ENCODE measurements around the gene PUM1. TPM values are rescaled to one million over a fixed set of nuclear protein-coding genes. Genes with fewer than 3 reads are reported as not detected.

PUM1 gene
- total and polyA plus RNA-seq, 2 of the 8 experiments (the other 6 are each of a cell fraction or from before 2014, with no cell fraction given), result 122 to 177 TPM

DNA sequence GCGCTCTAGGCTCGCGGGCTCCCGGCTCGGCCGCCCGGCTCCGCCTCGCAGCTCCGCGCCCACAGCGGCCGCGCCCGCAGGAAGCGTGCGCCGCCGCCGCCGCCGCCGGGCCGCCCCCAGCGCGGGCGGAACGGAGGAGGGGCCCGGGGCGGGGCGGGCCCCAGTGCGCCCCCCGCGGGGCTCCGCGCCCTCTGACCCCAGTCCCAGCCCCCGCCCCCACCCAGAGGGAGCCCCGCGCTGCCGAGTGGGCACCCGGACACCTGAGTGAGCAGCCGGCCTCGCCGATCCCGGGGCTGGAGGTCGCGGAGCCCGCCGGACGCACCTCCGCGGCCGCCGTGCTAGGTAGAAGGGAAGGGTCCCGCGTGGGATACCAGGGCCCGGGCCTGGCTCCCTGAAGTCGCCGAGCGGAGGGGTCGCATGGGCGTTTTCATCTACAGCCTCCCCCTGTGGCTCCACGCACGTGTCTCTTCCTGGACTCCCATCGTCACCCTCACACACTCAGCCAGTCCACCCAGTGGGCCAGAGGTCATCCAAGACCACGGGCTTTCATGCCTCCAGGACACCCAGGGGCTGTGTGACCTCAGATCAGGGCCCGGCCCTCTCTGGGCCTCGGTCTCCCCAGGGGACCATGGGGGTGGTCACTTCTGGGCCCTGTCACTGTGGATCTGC, 156.7 kb downstream of the PUM1 start, which contains the start of gene SDC3:
Gene SDC3 (minus strand): TSS at position 63 of the 669 bp plus-strand sequence. CDS start 172 bp downstream, outside the sequence.
- H3K79me1 ChIP-seq (ENCODE audit: low read depth, low read length), result peaks cover 4% of the 10 kb centered on the region
- peak within 1 kb of the TSS; percentile 50 to 76 (median 62) for H3K4me3 ChIP-seq (ENCODE audit: extremely low read depth in 1 of 4, insufficient read depth in 2 of 4, low read depth in 3 of 4, low read length in 4 of 4)
- peak within 1 kb of the TSS; percentile 68 for H4K8ac ChIP-seq (ENCODE audit: extremely low read depth, insufficient read depth, low read length)
- H2AFZ ChIP-seq (ENCODE audit: low read length), result no peak within 1 kb of the TSS
- no peak within 1 kb of the TSS for H3K4ac ChIP-seq (replicated peaks; ENCODE audit: insufficient read length, low read depth, low read length)
- H4K91ac ChIP-seq (replicated peaks; ENCODE audit: insufficient read length, low read length), result peak within 1 kb of the TSS; percentile 94
- peaks cover 0 to 20% (median 12%) of the 10 kb centered on the region in 4 experiments; a peak in 4 of 7 replicates for H3K27me3 ChIP-seq (replicated peaks in 1 of 4; ENCODE audit: control insufficient read depth in 3 of 4, extremely low read depth in 1 of 4, insufficient read depth in 3 of 4, low read length in 3 of 4)
- H3K36me3 ChIP-seq (ENCODE audit: control insufficient read depth in 2 of 4, insufficient read depth in 4 of 4, low read length in 3 of 4), result no peaks in the 10 kb centered on the region
- peak within 1 kb of the TSS in 2 of 4 experiments; percentile 50 to 56; a peak in 4 of 7 replicates for H3K9ac ChIP-seq (replicated peaks in 1 of 4; ENCODE audit: extremely low read depth in 1 of 4, low read depth in 3 of 4, low read length in 3 of 4)
- no peak within 1 kb of the TSS for H3K14ac ChIP-seq (ENCODE audit: insufficient read length)
- H3K23ac ChIP-seq (ENCODE audit: insufficient read length), result no peak within 1 kb of the TSS
- no peak for FAIRE-seq
- H2AK5ac ChIP-seq (ENCODE audit: low read depth, low read length), result peak within 1 kb of the TSS; percentile 11; the same call in 1 of the 2 replicates
- peak within 1 kb of the TSS; percentile 13 for H4K5ac ChIP-seq (ENCODE audit: insufficient read length, low read depth, low read length)
- H3K9me3 ChIP-seq (ENCODE audit: insufficient read depth in 2 of 2, low read depth in 1 of 2, low read length in 1 of 2), result no peaks in the 10 kb centered on the region
- H4K20me1 ChIP-seq (replicated peaks in 1 of 2; ENCODE audit: control insufficient read depth in 1 of 2, insufficient read depth in 2 of 2, low read length in 2 of 2), result peaks cover 13 to 16% of the 10 kb centered on the region in 2 experiments
- H2BK15ac ChIP-seq (ENCODE audit: low read length), result peak within 1 kb of the TSS; percentile 93; the same call in 1 of the 2 replicates
- peak within 1 kb of the TSS; percentile 77 to 82 for H3K4me2 ChIP-seq (ENCODE audit: insufficient read depth in 1 of 2, low read depth in 2 of 2, low read length in 2 of 2)
- H3K27ac ChIP-seq (ENCODE audit: low read depth, low read length), result no peak within 1 kb of the TSS
- WGBS, 2 experiments (ENCODE audit: extremely low coverage in 1 of 2, insufficient coverage in 1 of 2, insufficient read length in 1 of 2, insufficient replicate concordance in 2 of 2, low coverage in 1 of 2, low lambda C conversion rate in 2 of 2, missing lambda C conversion rate in 1 of 2), result 12% methylated on average over 23 of the region's 68 CpGs; no CpG with 5 or more reads in 1 of the 2 experiments
- H3K56ac ChIP-seq (replicated peaks; ENCODE audit: insufficient read length, low read depth, low read length), result no peak within 1 kb of the TSS
- ChIA-PET POLR2A (ENCODE audit: partially characterized antibody) (interaction anchor here (0.5 to 3.4 kb wide), 4 partner anchors 11 to 563 kb away, joined by 3 to 25 read pairs (median 8); no protein-coding TSS in a partner anchor), CTCF (ENCODE audit: partially characterized antibody) (interaction anchor here (1.2 to 27.2 kb wide), 13 partner anchors 8 to 189 kb away, joined by 3 to 1519 read pairs (median 31); partner anchors contain the start of genes LAPTM5 and MATN1)
- H3K4me1 ChIP-seq (replicated peaks in 1 of 4; ENCODE audit: control insufficient read depth in 3 of 4, insufficient read depth in 4 of 4, low read length in 3 of 4), result peaks cover 0 to 37% (median 22%) of the 10 kb centered on the region in 4 experiments; a peak in 6 of 7 replicates
- peak within 1 kb of the TSS; percentile 75 for H3K18ac ChIP-seq (ENCODE audit: extremely low read depth, low read length)
- H2BK12ac ChIP-seq (ENCODE audit: low read depth, low read length), result peak within 1 kb of the TSS; percentile 90; the same call in 1 of the 2 replicates
- peaks cover 0 to 5% of the 10 kb centered on the region in 2 experiments; a peak in 1 of 4 replicates for H3K79me2 ChIP-seq (ENCODE audit: control insufficient read depth in 1 of 2, insufficient read depth in 2 of 2, low read length in 2 of 2)
- H2BK20ac ChIP-seq (ENCODE audit: low read length), result peak within 1 kb of the TSS; percentile 72; the same call in 1 of the 2 replicates
- H2BK120ac ChIP-seq (replicated peaks; ENCODE audit: low read depth, low read length), result no peak within 1 kb of the TSS
- peak in 1 of 2 experiments; percentile 56 for DNase-seq (ENCODE audit: low read depth in 1 of 2, low spot score in 2 of 2)
- peak within 1 kb of the TSS; percentile 71; the same call in 1 of the 2 replicates for H2BK5ac ChIP-seq (ENCODE audit: low read depth, low read length)
- peaks cover 7% of the 10 kb centered on the region; the same call in 1 of the 2 replicates for H3K23me2 ChIP-seq (ENCODE audit: low read depth, low read length)
- no peak for TF ChIP-seq POU5F1 (IDR thresholded peaks at IDR 0.05; ENCODE audit: low read depth, low read length)
- TF ChIP-seq, protein P1, sequence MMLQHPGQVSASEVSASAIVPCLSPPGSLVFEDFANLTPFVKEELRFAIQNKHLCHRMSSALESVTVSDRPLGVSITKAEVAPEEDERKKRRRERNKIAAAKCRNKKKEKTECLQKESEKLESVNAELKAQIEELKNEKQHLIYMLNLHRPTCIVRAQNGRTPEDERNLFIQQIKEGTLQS (IDR thresholded peaks at IDR 0.05; ENCODE audit: insufficient read depth, low read depth, low read length), result no peak
- TF ChIP-seq BCL11A (IDR thresholded peaks at IDR 0.05; ENCODE audit: low read depth in 2 of 2, low read length in 2 of 2), result no peak
- TF ChIP-seq SAP30 (IDR thresholded peaks at IDR 0.05; ENCODE audit: insufficient read depth, insufficient replicate concordance, low read length), result no peak
- 0 out of 2 replicates have a peak, but pooled peaks have one; percentile 56 for TF ChIP-seq KDM1A (IDR thresholded peaks at IDR 0.05; ENCODE audit: borderline replicate concordance, low read length)
- no peak for TF ChIP-seq NANOG (IDR thresholded peaks at IDR 0.05; ENCODE audit: insufficient read depth, low read depth, low read length, poor library complexity, severe bottlenecking)
- no peak for TF ChIP-seq ZNF274 (IDR thresholded peaks at IDR 0.05; ENCODE audit: borderline replicate concordance, extremely low read depth, low read length)

Measured in H1 (cell line).